Kidney (tissue), 14 donors: ENCODE measurements around the gene HEMGN. TPM values are rescaled to one million over a fixed set of nuclear protein-coding genes. Genes with fewer than 3 reads are reported as not detected.

Experiments used
- DNase-seq, 5 donors: peaks; one replicate each; pipeline ENCODE4 v3.0.0-alpha.2; 2013 to 2020
- FAIRE-seq: peaks from 2 replicates; lab custom pipeline; 2012; peaks lifted over from hg19 to GRCh38; lab: Jason Lieb, UNC
- H3K27ac ChIP-seq, 2 donors: one replicate each; pipeline ENCODE4 v1.7.0; 2013; ENCODE audit warnings: low read depth in 2 of 2, low read length in 2 of 2, inconsistent platforms in 1 of 2
- H3K27me3 ChIP-seq: one replicate; pipeline ENCODE4 v1.7.1; 2013; ENCODE audit warnings: low read length, inconsistent platforms; ENCODE audit not compliant: control insufficient read depth, insufficient read depth
- H3K36me3 ChIP-seq, 3 donors: one replicate each; pipeline versions ENCODE4 v1.7.0 to v1.7.1; 2013; ENCODE audit warnings: low read length in 3 of 3, control low read depth in 1 of 3, inconsistent platforms in 1 of 3; ENCODE audit not compliant: insufficient read depth in 3 of 3, control insufficient read depth in 2 of 3
- H3K4me1 ChIP-seq, 3 donors: one replicate each; pipeline versions ENCODE4 v1.7.0 to v1.7.1; 2013; ENCODE audit warnings: low read length in 3 of 3, inconsistent platforms in 1 of 3, low read depth in 1 of 3; ENCODE audit not compliant: control insufficient read depth in 2 of 3, insufficient read depth in 2 of 3
- H3K4me3 ChIP-seq, 3 donors: one replicate each; pipeline versions ENCODE4 v1.7.0 to v1.8.1; 2013; ENCODE audit warnings: low read length in 3 of 3, control low read depth in 1 of 3, inconsistent platforms in 1 of 3
- H3K9ac ChIP-seq, 3 donors: one replicate each; pipeline versions ENCODE4 v1.7.0 to v1.7.1; 2013; ENCODE audit warnings: low read length in 3 of 3, control low read depth in 1 of 3, inconsistent platforms in 1 of 3
- H3K9me3 ChIP-seq, 3 donors: one replicate each; pipeline versions ENCODE4 v1.7.0 to v1.7.1; 2013; ENCODE audit warnings: low read length in 3 of 3, control low read depth in 1 of 3, inconsistent platforms in 1 of 3; ENCODE audit not compliant: control insufficient read depth in 2 of 3, insufficient read depth in 1 of 3
- CTCF ChIP-seq: IDR thresholded peaks from 3 replicates; pipeline ENCODE4 v1.5.1; 2012; ENCODE audit warnings: mild to moderate bottlenecking, moderate library complexity, borderline replicate concordance; ENCODE audit not compliant: insufficient read depth; ENCODE audit errors: extremely low read depth
- intact Hi-C: fragments of 100-400 bp; cut with DNase I; formaldehyde crosslinking; loops from one replicate; pipeline ENCODE4 v1.11.1; 2022
- polyA plus RNA-seq: library from polyadenylated mRNA; stranded (reverse); fragments of 350-450 nt; fragmentation: Illumina TruSeq; extraction: RNeasy Lipid Tissue Mini Kit (QIAGEN cat#74804); gene quantifications from one replicate; pipeline ENCODE4 v1.2.3, GENCODE V29; 2014; ENCODE audit warnings: low read depth, low replicate concordance; ENCODE audit not compliant: insufficient read depth
- total RNA-seq: library from RNA; stranded (reverse); fragmentation: NEBNext Ultra II Directional; extraction: Animal tissue kit (Norgen Biotek cat#: 25700); gene quantifications from one replicate; pipeline ENCODE4 v1.2.1, GENCODE V29; 2021
- donor health status: control.
- donor health status: control.
- donor health status: control.
- donor health status: control.
- donor health status: control.
- donor health status: DM: yes; HTN: yes; CAD: no.
- donor health status: Normal renal cell carcinoma (clear cell type).

HEMGN gene
- total and polyA plus RNA-seq, 2 donors from 2014 or later, result 0.16 TPM; not detected in 1

DNA sequence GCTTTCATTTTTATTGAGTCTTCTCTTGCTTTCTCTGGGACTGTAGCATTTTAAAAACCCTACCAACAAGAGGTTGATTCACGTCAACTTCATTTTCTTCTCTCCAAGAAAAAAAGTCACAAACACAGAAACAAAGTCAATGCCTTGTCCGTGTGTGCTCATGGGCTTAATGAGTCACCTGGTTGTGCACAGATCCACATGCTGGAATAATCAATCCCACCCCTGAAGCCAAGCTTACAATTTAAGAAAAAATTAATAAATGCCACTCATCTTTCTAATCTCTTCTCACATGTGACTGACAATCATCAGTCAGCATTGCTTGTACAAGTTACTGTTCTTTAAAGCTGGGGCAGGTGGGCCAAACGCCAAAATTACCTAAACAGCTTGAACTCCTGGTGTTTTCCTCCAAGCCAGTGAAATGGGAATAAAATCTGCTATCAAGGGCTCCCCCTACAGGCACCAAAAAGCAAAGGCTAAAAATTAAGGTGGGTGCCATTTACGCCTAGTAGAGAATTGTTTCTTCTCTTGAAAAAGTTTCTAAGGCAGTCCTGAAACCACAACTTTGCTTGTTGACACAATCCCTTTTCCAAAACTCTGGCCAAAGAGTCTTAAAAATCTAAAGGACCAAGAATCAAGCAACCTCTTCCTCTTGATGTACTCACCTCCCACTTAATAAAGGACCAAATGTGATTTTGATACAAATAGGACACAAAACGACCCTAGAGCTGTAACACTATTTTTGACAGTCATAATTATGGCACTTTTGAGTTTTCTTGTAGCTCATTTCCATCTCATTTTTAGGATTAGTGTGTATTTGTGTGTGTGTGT lies 37.0 kb downstream of the HEMGN start:
- Histone ChIP-seq H3K27me3 (no peaks in the 10 kb centered on the region), H3K9ac (no peak overlapping the region), H3K4me1 (no peaks in the 10 kb centered on the region), H3K27ac (no peak overlapping the region), H3K4me3 (no peak overlapping the region), H3K36me3 (peaks cover 2 to 5% (median 5%) of the 10 kb centered on the region in 3 donors), H3K9me3 (no peaks in the 10 kb centered on the region)
- FAIRE-seq (no peak), DNase-seq (peak in 2 of 5 donors; percentile 45 to 67)
- intact Hi-C loops, result loop anchor here (5.0 kb wide), 1 partner anchor 189 kb away; no protein-coding TSS in a partner anchor
- TF ChIP-seq CTCF, result peak; percentile 60

- no peak overlapping the region for H3K9ac ChIP-seq
- FAIRE-seq, result no peak
- no peak overlapping the region for H3K27ac ChIP-seq
- no peak for DNase-seq
- H3K4me1 ChIP-seq, result no peaks in the 10 kb centered on the region
- H3K4me3 ChIP-seq, result no peak overlapping the region
- no peak for TF ChIP-seq CTCF
- intact Hi-C loops, result loop anchor here (5.0 kb wide), 1 partner anchor 188 kb away; no protein-coding TSS in a partner anchor
- H3K36me3 ChIP-seq, result peaks cover 2 to 5% (median 5%) of the 10 kb centered on the region in 3 donors
- H3K27me3 ChIP-seq, result no peaks in the 10 kb centered on the region
- H3K9me3 ChIP-seq, result no peaks in the 10 kb centered on the region
Observed at GRCh38 chr9:97900103-97900737, 37.8 kb downstream of the HEMGN start.

DNA sequence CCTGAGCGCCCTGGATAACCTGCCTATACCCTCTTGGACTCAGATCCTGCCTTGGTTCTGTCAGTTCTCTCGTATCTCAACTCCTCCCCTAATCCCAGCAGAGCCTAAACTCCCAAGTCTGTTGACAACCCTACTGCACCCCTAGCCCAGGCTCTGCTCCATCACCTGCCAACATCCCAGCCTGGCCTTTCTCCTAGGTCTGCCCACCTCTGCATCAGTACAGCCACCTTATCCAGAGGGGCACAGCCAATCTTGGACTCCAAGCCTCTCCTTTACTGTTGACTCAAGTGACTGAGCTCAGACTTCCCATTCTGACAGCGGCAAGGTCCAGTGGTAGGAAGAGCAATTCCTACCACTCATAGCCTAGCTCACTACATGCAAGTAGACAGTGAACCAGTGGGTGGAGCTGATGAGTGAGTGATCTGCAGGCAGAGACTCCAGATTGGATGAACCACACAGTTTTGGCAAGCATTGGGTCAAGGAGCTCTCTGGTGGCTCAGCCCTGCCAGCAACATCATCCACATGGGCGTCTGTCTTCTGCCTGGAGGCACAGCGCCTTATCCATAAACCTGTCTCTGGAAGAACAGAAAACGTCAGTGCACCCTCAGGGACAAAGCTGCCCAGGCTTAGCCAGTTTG lies 42.2 kb downstream of the HEMGN start:
- no peak overlapping the region for H3K9ac ChIP-seq
- FAIRE-seq (no peak), DNase-seq (no peak)
- intact Hi-C loops, result no loop called here
- no peak overlapping the region for H3K27ac ChIP-seq
- H3K27me3 ChIP-seq, result no peaks in the 10 kb centered on the region
- no peaks in the 10 kb centered on the region for H3K4me1 ChIP-seq
- H3K9me3 ChIP-seq, result peaks cover 0 to 5% (median 0%) of the 10 kb centered on the region in 3 donors
- no peaks in the 10 kb centered on the region for H3K36me3 ChIP-seq
- H3K4me3 ChIP-seq, result no peak overlapping the region
- TF ChIP-seq CTCF, result no peak
